WTC11 (cell line): ENCODE data around the gene AHNAK.

ENCODE experiments used
- CBFB ChIP-seq: sonication (generic); formaldehyde crosslinking; IDR thresholded peaks from 2 replicates; pipeline ENCODE4 v1.8.1; 2022; ENCODE audit warnings: mild to moderate bottlenecking, low read depth, missing genetic modification reagents
- FOXP1 ChIP-seq: sonication (generic); formaldehyde crosslinking; IDR thresholded peaks from 2 replicates; pipeline ENCODE4 v1.8.0; 2022; ENCODE audit warnings: missing genetic modification reagents, mild to moderate bottlenecking, moderate library complexity, borderline replicate concordance
- NFE2L1 ChIP-seq: sonication (generic); formaldehyde crosslinking; IDR thresholded peaks from 2 replicates; pipeline ENCODE4 v1.8.1; 2023; ENCODE audit warnings: missing genetic modification reagents
- NFYB ChIP-seq: sonication (generic); formaldehyde crosslinking; conservative IDR thresholded peaks from 2 replicates; pipeline ENCODE4 v1.8.0; 2022; ENCODE audit warnings: low read depth, missing genetic modification reagents
- NR1H2 ChIP-seq: sonication (generic); formaldehyde crosslinking; IDR thresholded peaks from 2 replicates; pipeline ENCODE4 v1.9.0; 2021; ENCODE audit warnings: mild to moderate bottlenecking, moderate library complexity, missing genetic modification reagents
- NR2C2 ChIP-seq: sonication (generic); formaldehyde crosslinking; IDR thresholded peaks from 2 replicates; pipeline ENCODE4 v1.8.0; 2022; ENCODE audit warnings: mild to moderate bottlenecking, missing genetic modification reagents
- ZNF121 ChIP-seq: sonication (generic); formaldehyde crosslinking; IDR thresholded peaks from 2 replicates; pipeline ENCODE4 v1.8.0; 2023; ENCODE audit warnings: missing genetic modification reagents
- ZNF219 ChIP-seq: sonication (generic); formaldehyde crosslinking; IDR thresholded peaks from 2 replicates; pipeline ENCODE4 v1.8.0; 2023; ENCODE audit warnings: missing genetic modification reagents, mild to moderate bottlenecking, borderline replicate concordance
- ZNF416 ChIP-seq: fragments of 250-450 bp; sonication (Bioruptor Pico); IDR thresholded peaks from 2 replicates; pipeline ENCODE4 v1.9.0; 2021; ENCODE audit warnings: mild to moderate bottlenecking, inconsistent platforms
- TF ChIP-seq, protein P1 (sequence below): fragments of 200-600 bp; IDR thresholded peaks from 2 replicates; pipeline ENCODE4 v1.8.0; 2022; ENCODE audit warnings: antibody characterized with exemption
- TF ChIP-seq, protein P2 (sequence below): sonication (generic); formaldehyde crosslinking; IDR thresholded peaks from 2 replicates; pipeline ENCODE4 v1.8.0; 2022; ENCODE audit warnings: mild to moderate bottlenecking, missing genetic modification reagents

DNA sequence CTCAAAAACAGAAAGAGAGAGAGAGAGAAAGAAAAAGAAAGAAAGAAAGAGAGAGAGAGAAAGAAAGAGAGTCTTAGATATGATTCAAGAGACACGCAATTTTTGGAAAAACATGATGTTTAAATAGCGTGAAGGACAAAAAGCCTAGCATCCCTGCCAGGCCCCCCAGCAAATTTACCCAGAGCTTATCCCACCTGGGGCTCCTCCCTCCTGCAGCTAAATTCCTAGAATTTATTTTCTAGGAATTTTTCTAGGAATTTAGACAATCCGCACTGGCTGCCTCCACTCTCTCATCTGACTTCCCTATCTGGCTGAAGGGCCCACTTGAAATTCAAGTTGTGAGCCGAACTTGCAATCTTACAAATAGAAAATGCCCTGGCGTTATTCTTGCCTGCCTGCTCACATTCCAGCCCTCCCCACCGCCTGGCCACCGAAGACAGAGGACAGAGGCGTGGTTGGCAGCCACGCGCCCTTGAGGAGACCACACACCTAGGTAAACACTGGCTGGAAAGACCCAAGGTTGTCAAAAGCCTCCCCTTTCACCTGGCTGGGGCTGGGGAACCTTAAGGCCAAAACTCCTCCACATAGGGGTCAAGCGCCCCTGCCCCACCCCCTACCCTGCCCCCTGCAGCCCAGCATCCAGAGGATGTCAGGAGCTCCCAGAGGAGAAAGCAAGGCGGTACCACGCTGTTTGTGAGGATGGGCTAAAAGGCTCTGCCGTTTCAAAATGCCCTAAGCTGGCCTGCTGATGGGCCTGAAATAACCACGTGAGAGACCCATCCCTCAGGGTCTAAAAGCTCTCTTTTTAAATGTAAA is 42.2 kb downstream of the AHNAK start:
- TF ChIP-seq CBFB (CRISPR knock-in tag), result no peak
- TF ChIP-seq FOXP1 (CRISPR knock-in tag), result no peak
- no peak for TF ChIP-seq NFYB
- TF ChIP-seq NR2C2, result no peak
- no peak for TF ChIP-seq ZNF416 (CRISPR knock-in tag)
- TF ChIP-seq, protein P1, sequence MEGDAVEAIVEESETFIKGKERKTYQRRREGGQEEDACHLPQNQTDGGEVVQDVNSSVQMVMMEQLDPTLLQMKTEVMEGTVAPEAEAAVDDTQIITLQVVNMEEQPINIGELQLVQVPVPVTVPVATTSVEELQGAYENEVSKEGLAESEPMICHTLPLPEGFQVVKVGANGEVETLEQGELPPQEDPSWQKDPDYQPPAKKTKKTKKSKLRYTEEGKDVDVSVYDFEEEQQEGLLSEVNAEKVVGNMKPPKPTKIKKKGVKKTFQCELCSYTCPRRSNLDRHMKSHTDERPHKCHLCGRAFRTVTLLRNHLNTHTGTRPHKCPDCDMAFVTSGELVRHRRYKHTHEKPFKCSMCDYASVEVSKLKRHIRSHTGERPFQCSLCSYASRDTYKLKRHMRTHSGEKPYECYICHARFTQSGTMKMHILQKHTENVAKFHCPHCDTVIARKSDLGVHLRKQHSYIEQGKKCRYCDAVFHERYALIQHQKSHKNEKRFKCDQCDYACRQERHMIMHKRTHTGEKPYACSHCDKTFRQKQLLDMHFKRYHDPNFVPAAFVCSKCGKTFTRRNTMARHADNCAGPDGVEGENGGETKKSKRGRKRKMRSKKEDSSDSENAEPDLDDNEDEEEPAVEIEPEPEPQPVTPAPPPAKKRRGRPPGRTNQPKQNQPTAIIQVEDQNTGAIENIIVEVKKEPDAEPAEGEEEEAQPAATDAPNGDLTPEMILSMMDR, result no peak
- no peak for TF ChIP-seq ZNF219 (CRISPR knock-in tag)
- no peak for TF ChIP-seq ZNF121 (CRISPR knock-in tag)
- TF ChIP-seq NR1H2, result no peak
- no peak for TF ChIP-seq NFE2L1 (CRISPR knock-in tag)
- TF ChIP-seq, protein P2, sequence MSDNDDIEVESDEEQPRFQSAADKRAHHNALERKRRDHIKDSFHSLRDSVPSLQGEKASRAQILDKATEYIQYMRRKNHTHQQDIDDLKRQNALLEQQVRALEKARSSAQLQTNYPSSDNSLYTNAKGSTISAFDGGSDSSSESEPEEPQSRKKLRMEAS, result no peak
